PC-3 (cell line): ENCODE data around the gene ANO7.

Experiments used
- EZH2 ChIP-seq: fragments of 300-600 bp; sonication (generic); IDR thresholded peaks from one replicate; pipeline ENCODE4 v1.6.1; 2017; ENCODE audit warnings: antibody characterized with exemption, mild to moderate bottlenecking, low read length; ENCODE audit not compliant: unreplicated experiment
- EZH2phosphoT487 ChIP-seq: fragments of 300-600 bp; sonication (generic); IDR thresholded peaks from 2 replicates; pipeline ENCODE4 v1.6.1; 2018; ENCODE audit warnings: mild to moderate bottlenecking, antibody characterized with exemption, low read length, borderline replicate concordance
- TF ChIP-seq, protein P1 (sequence below): fragments of 300-600 bp; sonication (generic); conservative IDR thresholded peaks from 2 replicates; pipeline ENCODE4 v1.5.1; 2017; ENCODE audit warnings: antibody characterized with exemption, low read depth, mild to moderate bottlenecking, low read length

DNA sequence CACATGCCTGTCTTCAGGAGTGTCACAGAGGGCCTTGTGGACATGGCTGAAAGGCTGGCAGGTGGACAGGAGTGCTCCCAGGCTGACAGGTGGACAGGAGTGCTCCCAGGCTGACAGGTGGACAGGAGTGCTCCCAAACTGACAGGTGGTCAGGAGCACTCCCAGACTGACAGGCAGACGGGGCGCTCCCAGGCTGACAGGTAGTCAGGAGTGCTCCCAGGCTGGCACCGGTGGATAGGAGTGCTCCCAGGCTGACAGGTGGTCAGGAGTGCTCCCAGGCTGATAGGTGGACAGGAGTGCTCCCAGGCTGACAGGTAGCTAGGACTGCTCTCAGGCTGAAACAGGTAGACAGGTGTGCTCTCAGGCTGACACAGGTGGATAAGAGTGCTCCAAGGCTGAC is 16.6 kb downstream of the ANO7 start:
- no peak for TF ChIP-seq EZH2
- TF ChIP-seq, protein P1, sequence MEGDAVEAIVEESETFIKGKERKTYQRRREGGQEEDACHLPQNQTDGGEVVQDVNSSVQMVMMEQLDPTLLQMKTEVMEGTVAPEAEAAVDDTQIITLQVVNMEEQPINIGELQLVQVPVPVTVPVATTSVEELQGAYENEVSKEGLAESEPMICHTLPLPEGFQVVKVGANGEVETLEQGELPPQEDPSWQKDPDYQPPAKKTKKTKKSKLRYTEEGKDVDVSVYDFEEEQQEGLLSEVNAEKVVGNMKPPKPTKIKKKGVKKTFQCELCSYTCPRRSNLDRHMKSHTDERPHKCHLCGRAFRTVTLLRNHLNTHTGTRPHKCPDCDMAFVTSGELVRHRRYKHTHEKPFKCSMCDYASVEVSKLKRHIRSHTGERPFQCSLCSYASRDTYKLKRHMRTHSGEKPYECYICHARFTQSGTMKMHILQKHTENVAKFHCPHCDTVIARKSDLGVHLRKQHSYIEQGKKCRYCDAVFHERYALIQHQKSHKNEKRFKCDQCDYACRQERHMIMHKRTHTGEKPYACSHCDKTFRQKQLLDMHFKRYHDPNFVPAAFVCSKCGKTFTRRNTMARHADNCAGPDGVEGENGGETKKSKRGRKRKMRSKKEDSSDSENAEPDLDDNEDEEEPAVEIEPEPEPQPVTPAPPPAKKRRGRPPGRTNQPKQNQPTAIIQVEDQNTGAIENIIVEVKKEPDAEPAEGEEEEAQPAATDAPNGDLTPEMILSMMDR, result no peak
- TF ChIP-seq EZH2phosphoT487, result no peak
